Cardiac fibroblast (primary cell): ENCODE data around the gene UPB1.
"Not testable (repeated sequence)": the region's sequence is repeated elsewhere in the genome, so short reads cannot be mapped to it uniquely, and the experiment has no call there.

Source experiments
- DNase-seq, 2 donors: peaks; one replicate each; pipeline versions ENCODE4 v3.0.0 to v3.0.0-alpha.2; 2010; ENCODE audit warnings: low read depth in 2 of 2
- H3K4me3 ChIP-seq, 2 donors: replicated peaks in 1 of 2; 1 replicate in 1 of 2; 2 replicates in 1 of 2; pipeline ENCODE4 v1.5.1; 2011; ENCODE audit warnings: low read depth in 2 of 2, low read length in 2 of 2, mild to moderate bottlenecking in 2 of 2, moderate library complexity in 1 of 2
- CTCF ChIP-seq: IDR thresholded peaks from one replicate; pipeline ENCODE4 v1.5.1; 2011; ENCODE audit warnings: low read depth, mild to moderate bottlenecking, low read length, inconsistent platforms

The UPB1 gene

GRCh38 chr22:24550028-24550901, 55.1 kb downstream of the UPB1 start:
- no peak for TF ChIP-seq CTCF
- H3K4me3 ChIP-seq: no peak overlapping the region
- DNase-seq: no peak

GRCh38 chr22:24550902-24551435, 55.8 kb downstream of the UPB1 start:
- no peak for TF ChIP-seq CTCF
- no peak for DNase-seq
- no peak overlapping the region for H3K4me3 ChIP-seq

- DNase-seq: not testable (repeated sequence)
- peak overlapping the region in 1 of 2 donors; percentile 91 for H3K4me3 ChIP-seq
These were observed 57.6 kb downstream of the UPB1 start for GRCh38 chr22:24552503-24553286.

GRCh38 chr22:24553597-24554312, 58.6 kb downstream of the UPB1 start:
- no peak for TF ChIP-seq CTCF
- peak overlapping the region; percentile 90 to 91 for H3K4me3 ChIP-seq
- DNase-seq: peak in 1 of 2 donors; percentile 29

GRCh38 chr22:24554313-24555164, 59.4 kb downstream of the UPB1 start, which contains the start of gene GUCD1:
GUCD1 (minus strand) TSS chr22:24555138; CDS start chr22:24554991, 147 bp downstream.
- DNase-seq: peak; percentile 41 to 53
- no peak for TF ChIP-seq CTCF
- peak within 1 kb of the TSS; percentile 91 to 92 for H3K4me3 ChIP-seq

GRCh38 chr22:24555165-24556039, 60.3 kb downstream of the UPB1 start, which contains the start of gene SNRPD3:
SNRPD3 (plus strand) TSS chr22:24555999; CDS start chr22:24557675, 1,676 bp downstream.
- TF ChIP-seq CTCF: peak; percentile 34
- H3K4me3 ChIP-seq: peak within 1 kb of the TSS; percentile 91 to 92
- DNase-seq: peak; percentile 99
